ENCODE measurements around the gene KDELR3.

Gene KDELR3

DNA sequence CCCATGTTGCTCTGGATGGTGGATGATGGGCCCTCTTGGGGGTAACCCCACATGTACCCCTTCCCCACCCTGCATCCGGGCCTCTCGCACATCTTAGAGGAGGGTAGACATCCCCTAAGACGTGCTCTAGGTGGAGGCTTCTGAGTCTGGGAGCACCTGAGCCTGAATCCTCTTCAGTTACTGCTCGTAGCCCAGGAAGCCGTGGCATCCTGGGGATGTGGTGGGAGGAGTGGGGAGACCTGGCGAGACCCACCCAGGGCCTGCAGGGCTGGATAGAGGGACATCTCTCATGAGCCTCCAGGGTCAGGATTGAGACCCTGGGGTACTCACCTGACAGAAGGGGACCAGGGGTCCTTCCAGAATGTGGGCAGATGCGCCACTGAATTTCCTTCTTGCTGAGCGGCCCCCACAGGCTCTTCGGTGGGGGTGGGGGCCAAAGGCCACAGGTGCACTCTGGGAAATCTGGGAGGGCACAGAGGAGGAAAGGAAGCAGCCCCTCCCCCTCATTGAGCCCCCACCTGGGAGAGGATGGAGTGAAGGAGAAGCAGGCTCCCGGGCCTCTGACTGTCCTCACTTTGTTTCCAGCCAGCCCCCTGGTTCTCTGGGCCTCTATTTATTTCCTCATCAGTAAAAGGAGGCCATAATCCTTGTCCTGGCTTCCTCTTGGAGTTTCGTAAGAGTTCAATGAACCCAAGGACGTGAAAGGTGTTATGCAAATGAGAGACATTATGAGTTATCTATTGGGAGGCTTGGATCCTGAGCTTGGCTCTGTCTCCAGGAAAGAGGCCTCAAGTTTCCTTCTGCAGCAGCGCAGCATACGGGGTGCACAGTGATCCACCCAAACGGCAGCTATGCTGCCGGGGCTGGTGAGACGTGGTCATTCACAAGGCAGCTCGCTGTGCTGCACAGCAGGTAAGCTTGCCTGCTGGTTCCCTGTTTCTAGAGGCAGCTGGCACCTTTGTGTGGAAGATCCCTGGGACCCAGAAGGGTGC, 44.1 kb upstream of the KDELR3 start:
- no peak for DNase-seq (ENCODE audit: low read depth)
- TF ChIP-seq, protein P1, sequence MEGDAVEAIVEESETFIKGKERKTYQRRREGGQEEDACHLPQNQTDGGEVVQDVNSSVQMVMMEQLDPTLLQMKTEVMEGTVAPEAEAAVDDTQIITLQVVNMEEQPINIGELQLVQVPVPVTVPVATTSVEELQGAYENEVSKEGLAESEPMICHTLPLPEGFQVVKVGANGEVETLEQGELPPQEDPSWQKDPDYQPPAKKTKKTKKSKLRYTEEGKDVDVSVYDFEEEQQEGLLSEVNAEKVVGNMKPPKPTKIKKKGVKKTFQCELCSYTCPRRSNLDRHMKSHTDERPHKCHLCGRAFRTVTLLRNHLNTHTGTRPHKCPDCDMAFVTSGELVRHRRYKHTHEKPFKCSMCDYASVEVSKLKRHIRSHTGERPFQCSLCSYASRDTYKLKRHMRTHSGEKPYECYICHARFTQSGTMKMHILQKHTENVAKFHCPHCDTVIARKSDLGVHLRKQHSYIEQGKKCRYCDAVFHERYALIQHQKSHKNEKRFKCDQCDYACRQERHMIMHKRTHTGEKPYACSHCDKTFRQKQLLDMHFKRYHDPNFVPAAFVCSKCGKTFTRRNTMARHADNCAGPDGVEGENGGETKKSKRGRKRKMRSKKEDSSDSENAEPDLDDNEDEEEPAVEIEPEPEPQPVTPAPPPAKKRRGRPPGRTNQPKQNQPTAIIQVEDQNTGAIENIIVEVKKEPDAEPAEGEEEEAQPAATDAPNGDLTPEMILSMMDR (conservative IDR thresholded peaks at IDR 0.05; ENCODE audit: low read depth, low read length): no peak
- no peak overlapping the region for H3K4me3 ChIP-seq (ENCODE audit: low read length)

GRCh38 chr22:38424525-38425080, 43.3 kb upstream of the KDELR3 start:
- no peak overlapping the region for H3K4me3 ChIP-seq (ENCODE audit: low read length)
- no peak for DNase-seq (ENCODE audit: low read depth)
- TF ChIP-seq, protein P1 (conservative IDR thresholded peaks at IDR 0.05; ENCODE audit: low read depth, low read length): no peak

DNA sequence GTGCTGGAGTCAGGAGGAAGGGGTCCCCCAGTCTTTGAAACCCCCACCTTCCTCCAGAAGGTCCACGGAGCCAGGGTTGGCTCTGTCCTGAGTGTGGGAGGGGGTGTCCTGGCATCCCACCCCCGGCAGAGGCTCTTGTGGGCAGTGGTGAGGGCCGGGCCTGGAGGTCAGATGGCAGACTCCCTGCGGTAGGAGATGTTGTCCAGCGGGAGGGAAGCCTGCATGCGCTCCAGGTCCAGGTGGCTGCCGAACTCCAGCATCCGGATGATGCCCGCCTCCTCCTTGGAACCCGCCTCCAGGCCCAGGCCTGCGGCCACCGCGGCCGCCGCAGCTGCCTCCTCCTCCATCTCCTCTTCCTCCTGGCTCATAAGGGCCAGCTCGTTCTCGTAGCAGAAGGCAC, 41.3 kb upstream of the KDELR3 start:
- TF ChIP-seq, protein P1 (conservative IDR thresholded peaks at IDR 0.05; ENCODE audit: low read depth, low read length): no peak
- H3K4me3 ChIP-seq (ENCODE audit: low read length): no peak overlapping the region
- DNase-seq (ENCODE audit: low read depth): no peak

DNA sequence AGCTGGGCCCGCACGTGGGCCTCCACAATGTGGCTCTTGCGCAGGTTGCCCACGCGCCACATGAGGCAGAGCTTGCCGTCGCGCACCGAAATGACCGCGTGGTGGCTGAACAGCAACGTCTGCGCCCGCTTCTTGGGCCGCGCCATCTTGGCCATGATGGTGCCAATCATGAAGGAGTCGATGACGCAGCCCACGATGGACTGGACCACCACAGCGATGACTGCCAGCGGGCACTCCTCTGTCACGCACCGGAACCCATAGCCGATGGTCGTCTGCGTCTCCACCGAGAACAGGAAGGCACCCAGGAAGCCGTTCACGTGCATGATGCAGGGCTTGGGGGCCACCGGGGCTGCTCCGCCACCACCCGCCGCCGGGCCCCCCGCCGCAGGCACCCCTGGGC, 40.4 kb upstream of the KDELR3 start:
- H3K4me3 ChIP-seq (ENCODE audit: low read length): no peak overlapping the region
- no peak for DNase-seq (ENCODE audit: low read depth)
- TF ChIP-seq, protein P1 (conservative IDR thresholded peaks at IDR 0.05; ENCODE audit: low read depth, low read length): no peak

GRCh38 chr22:38427940-38428339, 40.0 kb upstream of the KDELR3 start:
- no peak for DNase-seq (ENCODE audit: low read depth)
- H3K4me3 ChIP-seq (ENCODE audit: low read length): no peak overlapping the region
- TF ChIP-seq, protein P1 (conservative IDR thresholded peaks at IDR 0.05; ENCODE audit: low read depth, low read length): no peak

DNA sequence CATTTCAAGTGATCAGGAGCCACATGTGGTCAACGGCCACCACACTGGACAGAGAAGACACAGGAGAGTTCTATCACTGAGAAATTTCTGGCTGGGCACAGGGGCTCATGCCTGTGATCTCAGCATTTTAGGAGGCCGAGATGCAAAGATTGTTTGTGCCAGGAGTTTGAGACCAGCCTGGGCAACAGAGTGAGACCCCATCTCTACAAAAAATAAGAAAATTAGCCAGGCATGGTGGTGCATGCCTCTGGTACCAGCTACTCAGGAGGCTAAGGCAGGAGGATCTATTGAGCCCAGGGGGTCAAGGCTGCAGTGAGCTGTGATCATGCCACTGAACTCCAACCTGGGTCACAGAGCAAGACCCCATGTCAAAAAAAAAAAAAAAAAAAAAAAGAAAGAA, 39.2 kb upstream of the KDELR3 start:
- TF ChIP-seq, protein P1 (conservative IDR thresholded peaks at IDR 0.05; ENCODE audit: low read depth, low read length): no peak
- DNase-seq (ENCODE audit: low read depth): no peak
- H3K4me3 ChIP-seq (ENCODE audit: low read length): no peak overlapping the region
